22Rv1 (cell line): ENCODE results near the gene NRP1.

Experiments used
- H3K27ac ChIP-seq: fragments of 450-650 bp; 2 replicates; pipeline ENCODE4 v1.5.1; 2017
- CTCF ChIP-seq: fragments of 450-650 bp; IDR thresholded peaks from 2 replicates; pipeline ENCODE4 v1.5.1; 2017; ENCODE audit warnings: mild to moderate bottlenecking
- ZFX ChIP-seq: fragments of 450-650 bp; IDR thresholded peaks from 2 replicates; pipeline ENCODE4 v1.6.1; 2017; ENCODE audit warnings: antibody characterized with exemption, borderline replicate concordance

Gene NRP1

GRCh38 chr10:33376476-33376875 lies 42.0 kb upstream of the NRP1 start:
- no peak for TF ChIP-seq CTCF
- TF ChIP-seq ZFX = no peak
- H3K27ac ChIP-seq = no peak overlapping the region

GRCh38 chr10:33373263-33373662 lies 38.8 kb upstream of the NRP1 start:
- TF ChIP-seq ZFX = no peak
- TF ChIP-seq CTCF = no peak
- H3K27ac ChIP-seq = no peak overlapping the region

GRCh38 chr10:33371234-33371633 lies 36.8 kb upstream of the NRP1 start:
- no peak overlapping the region for H3K27ac ChIP-seq
- no peak for TF ChIP-seq CTCF
- TF ChIP-seq ZFX = no peak

GRCh38 chr10:33370434-33370930 lies 36.0 kb upstream of the NRP1 start:
- no peak for TF ChIP-seq CTCF
- TF ChIP-seq ZFX = no peak
- no peak overlapping the region for H3K27ac ChIP-seq

GRCh38 chr10:33368086-33368485 lies 33.6 kb upstream of the NRP1 start:
- H3K27ac ChIP-seq = no peak overlapping the region
- no peak for TF ChIP-seq ZFX
- no peak for TF ChIP-seq CTCF

- no peak overlapping the region for H3K27ac ChIP-seq
- TF ChIP-seq CTCF (no peak), ZFX (no peak)
Measured at GRCh38 chr10:33365871-33366411, 31.5 kb upstream of the NRP1 start.

- TF ChIP-seq ZFX (no peak), CTCF (no peak)
- H3K27ac ChIP-seq = no peak overlapping the region
Measured at GRCh38 chr10:33365301-33365700, 30.8 kb upstream of the NRP1 start.
